PC-9 (cell line): ENCODE measurements around the gene MAST4. TPM values are rescaled to one million over a fixed set of nuclear protein-coding genes. Genes with fewer than 3 reads are reported as not detected.

Source experiments
- BruUV-seq: library from RNA; stranded (reverse); fragments of 400-500 nt; replicated peaks from 2 replicates; lab custom pipeline; 2021; lab: Mats Ljungman, UMichigan
- CTCF ChIA-PET: fragments of 300-600 bp; sonication (Branson Sonifier 250); formaldehyde crosslinking; loops from one replicate; lab custom pipeline; 2022; ENCODE audit warnings: antibody characterized with exemption; lab: Charles Lee
- POLR2A ChIA-PET: fragments of 300-600 bp; sonication (Branson Sonifier 250); formaldehyde crosslinking; loops from one replicate; lab custom pipeline; 2022; ENCODE audit warnings: antibody characterized with exemption; ENCODE audit not compliant: unreplicated experiment; lab: Charles Lee
- DNase-seq, 2 experiments: peaks; one replicate each; pipeline versions ENCODE4 v3.0.0 to v3.0.0-alpha.2; 2015 to 2022; ENCODE audit warnings: mixed read lengths in 1 of 2
- H2AFZ ChIP-seq: fragments of 200-600 bp; sonication (generic); 2 replicates; pipeline ENCODE4 v1.8.1; 2017; ENCODE audit warnings: antibody characterized with exemption
- H3F3A ChIP-seq: fragments of 200-600 bp; sonication (generic); 2 replicates; pipeline ENCODE4 v1.8.1; 2017; ENCODE audit warnings: antibody characterized with exemption, mild to moderate bottlenecking, low read depth; ENCODE audit not compliant: insufficient read depth
- H3K27ac ChIP-seq: fragments of 200-600 bp; sonication (generic); 2 replicates; pipeline ENCODE4 v1.6.1; 2016; ENCODE audit warnings: mixed run types
- H3K27me3 ChIP-seq: fragments of 200-600 bp; sonication (generic); 2 replicates; pipeline ENCODE4 v1.6.1; 2016; ENCODE audit warnings: low read depth, mixed run types; ENCODE audit not compliant: insufficient read depth
- H3K36me3 ChIP-seq: fragments of 200-600 bp; sonication (generic); 2 replicates; pipeline ENCODE4 v1.6.1; 2016; ENCODE audit warnings: low read depth, mixed run types
- H3K4me1 ChIP-seq: fragments of 200-600 bp; sonication (generic); replicated peaks from 2 replicates; pipeline ENCODE4 v1.6.1; 2016; ENCODE audit warnings: mixed run types; ENCODE audit not compliant: insufficient read depth
- H3K4me2 ChIP-seq: fragments of 200-600 bp; sonication (generic); 2 replicates; pipeline ENCODE4 v1.6.1; 2017; ENCODE audit warnings: mixed run types
- H3K4me3 ChIP-seq: fragments of 200-600 bp; sonication (generic); 2 replicates; pipeline ENCODE4 v1.6.1; 2016; ENCODE audit warnings: mixed run types
- H3K79me2 ChIP-seq: fragments of 200-600 bp; sonication (generic); 2 replicates; pipeline ENCODE4 v1.6.1; 2017; ENCODE audit warnings: low read depth, mixed run types
- H3K9me2 ChIP-seq: fragments of 200-600 bp; sonication (generic); 2 replicates; pipeline ENCODE4 v1.8.1; 2017; ENCODE audit warnings: mild to moderate bottlenecking; ENCODE audit not compliant: insufficient read depth
- H3K9me3 ChIP-seq: fragments of 200-600 bp; sonication (generic); 2 replicates; pipeline ENCODE4 v1.8.1; 2016; ENCODE audit warnings: low read depth; ENCODE audit not compliant: insufficient read depth
- H4K20me1 ChIP-seq: fragments of 200-600 bp; sonication (generic); 2 replicates; pipeline ENCODE4 v1.8.1; 2017; ENCODE audit not compliant: insufficient read depth
- EZH2 ChIP-seq: fragments of 200-600 bp; sonication (generic); IDR thresholded peaks from 2 replicates; pipeline ENCODE4 v1.8.0; 2017; ENCODE audit warnings: antibody characterized with exemption, low read depth
- intact Hi-C: fragments of 100-400 bp; cut with micrococcal nuclease; formaldehyde crosslinking; loops from one replicate; pipeline ENCODE4 v1.10.0; 2022; ENCODE audit not compliant: unreplicated experiment
- total RNA-seq: library from RNA; stranded (reverse); gene quantifications from 2 replicates; pipeline ENCODE4 v1.2.3, GENCODE V29; 2021
- TF ChIP-seq, protein P1 (sequence below): fragments of 200-600 bp; sonication (generic); conservative IDR thresholded peaks from 2 replicates; pipeline ENCODE4 v1.6.1; 2017; ENCODE audit warnings: mixed run types, antibody characterized with exemption, mild to moderate bottlenecking, moderate library complexity

MAST4 gene
- total RNA-seq, 1 experiment from 2014 or later = 19.3 TPM

DNA sequence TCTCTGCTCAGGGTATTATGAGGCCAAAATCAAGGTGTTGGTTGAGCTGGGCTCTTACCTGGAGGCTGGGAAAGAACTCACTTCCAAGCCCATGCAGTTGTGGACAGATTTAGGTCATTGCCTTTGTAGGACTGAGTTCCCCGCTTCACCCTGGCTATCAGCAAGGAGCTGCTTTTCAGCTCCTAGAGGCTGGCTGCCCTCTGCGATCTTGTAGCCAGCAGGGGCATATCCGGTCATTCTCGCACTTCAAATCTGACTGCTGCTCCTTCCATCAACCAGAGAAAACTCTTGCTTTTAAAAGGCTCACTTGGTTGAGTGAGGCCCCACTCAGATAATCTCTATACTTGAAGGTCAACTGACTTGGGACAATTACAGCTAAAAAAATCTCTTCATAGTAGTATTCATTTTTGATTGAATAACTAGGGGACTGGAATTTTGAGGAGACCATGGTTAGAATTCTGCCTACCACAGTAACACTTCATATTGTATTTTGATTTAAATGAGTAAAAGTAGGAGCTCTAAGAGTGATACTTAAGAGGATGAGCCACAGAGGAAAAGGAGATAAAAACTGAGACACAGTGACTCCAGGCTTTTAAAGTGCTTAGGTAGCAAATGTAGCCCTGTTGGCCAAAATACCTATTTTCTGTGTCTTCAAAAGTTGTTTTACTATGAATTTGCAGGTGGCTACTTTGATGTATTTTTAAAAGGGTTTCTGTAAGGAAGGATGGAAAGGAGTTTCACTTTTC, 463.0 kb downstream of the MAST4 start:
- no peak overlapping the region for H3K4me2 ChIP-seq
- no peak for TF ChIP-seq EZH2
- TF ChIP-seq, protein P1, sequence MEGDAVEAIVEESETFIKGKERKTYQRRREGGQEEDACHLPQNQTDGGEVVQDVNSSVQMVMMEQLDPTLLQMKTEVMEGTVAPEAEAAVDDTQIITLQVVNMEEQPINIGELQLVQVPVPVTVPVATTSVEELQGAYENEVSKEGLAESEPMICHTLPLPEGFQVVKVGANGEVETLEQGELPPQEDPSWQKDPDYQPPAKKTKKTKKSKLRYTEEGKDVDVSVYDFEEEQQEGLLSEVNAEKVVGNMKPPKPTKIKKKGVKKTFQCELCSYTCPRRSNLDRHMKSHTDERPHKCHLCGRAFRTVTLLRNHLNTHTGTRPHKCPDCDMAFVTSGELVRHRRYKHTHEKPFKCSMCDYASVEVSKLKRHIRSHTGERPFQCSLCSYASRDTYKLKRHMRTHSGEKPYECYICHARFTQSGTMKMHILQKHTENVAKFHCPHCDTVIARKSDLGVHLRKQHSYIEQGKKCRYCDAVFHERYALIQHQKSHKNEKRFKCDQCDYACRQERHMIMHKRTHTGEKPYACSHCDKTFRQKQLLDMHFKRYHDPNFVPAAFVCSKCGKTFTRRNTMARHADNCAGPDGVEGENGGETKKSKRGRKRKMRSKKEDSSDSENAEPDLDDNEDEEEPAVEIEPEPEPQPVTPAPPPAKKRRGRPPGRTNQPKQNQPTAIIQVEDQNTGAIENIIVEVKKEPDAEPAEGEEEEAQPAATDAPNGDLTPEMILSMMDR = no peak
- CTCF ChIA-PET = interaction anchor here (0.6 kb wide), 1 partner anchor 240 kb away, joined by 3 read pairs; no protein-coding TSS in a partner anchor
- no peaks in the 10 kb centered on the region for H3K27me3 ChIP-seq
- H3K9me3 ChIP-seq = no peaks in the 10 kb centered on the region
- intact Hi-C loops = no loop called here
- no TSS peak for BruUV-seq
- H3K4me1 ChIP-seq = 0 out of 2 replicates have a peak, but pooled peaks cover 3% of the 10 kb centered on the region
- H4K20me1 ChIP-seq = no peaks in the 10 kb centered on the region
- H3K9me2 ChIP-seq = no peaks in the 10 kb centered on the region
- no peak overlapping the region for H2AFZ ChIP-seq
- no peak for DNase-seq
- H3K79me2 ChIP-seq = no peaks in the 10 kb centered on the region; the same call in 1 of the 2 replicates
- 0 out of 2 replicates have a peak, but pooled peaks cover 16% of the 10 kb centered on the region for H3K36me3 ChIP-seq
- H3F3A ChIP-seq = no peaks in the 10 kb centered on the region
- H3K4me3 ChIP-seq = no peak overlapping the region
- H3K27ac ChIP-seq = no peak overlapping the region; the same call in 1 of the 2 replicates
- POLR2A ChIA-PET = no interaction called here

DNA sequence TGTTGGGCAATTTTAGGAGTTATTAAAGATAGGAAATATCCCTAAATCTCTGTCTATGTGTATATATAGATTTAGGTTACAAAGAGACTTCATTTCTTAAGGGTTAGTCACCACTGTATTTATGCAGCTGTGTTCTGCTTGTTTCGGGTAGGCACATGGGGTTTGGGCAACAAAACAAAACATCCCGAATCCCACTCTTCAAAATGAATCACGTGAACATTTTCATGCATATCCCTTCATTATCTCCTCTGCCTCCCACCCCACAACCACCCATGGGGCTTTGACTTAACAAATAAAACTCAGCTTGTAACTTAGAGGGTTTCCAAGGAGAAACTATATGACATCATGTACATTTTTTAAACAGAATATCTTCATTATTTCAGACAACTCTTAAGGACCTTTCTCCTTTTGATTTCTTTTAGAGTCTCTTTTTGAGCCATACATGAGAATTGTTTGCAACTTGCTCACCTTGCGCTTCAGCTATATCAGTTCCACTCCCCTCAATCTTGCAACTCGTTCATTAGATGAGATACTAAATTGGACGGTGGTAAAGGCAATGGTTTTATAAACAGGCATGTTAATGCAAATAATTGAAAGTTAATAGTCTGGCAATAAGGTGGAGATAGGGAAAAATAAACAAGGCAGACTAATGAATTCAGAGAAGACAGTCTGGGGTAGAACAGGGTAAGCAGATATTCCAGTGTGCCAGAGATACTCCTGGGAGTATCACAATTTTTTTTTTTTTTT, 463.7 kb downstream of the MAST4 start:
- 0 out of 2 replicates have a peak, but pooled peaks cover 12% of the 10 kb centered on the region for H3K36me3 ChIP-seq
- BruUV-seq = no TSS peak

DNA sequence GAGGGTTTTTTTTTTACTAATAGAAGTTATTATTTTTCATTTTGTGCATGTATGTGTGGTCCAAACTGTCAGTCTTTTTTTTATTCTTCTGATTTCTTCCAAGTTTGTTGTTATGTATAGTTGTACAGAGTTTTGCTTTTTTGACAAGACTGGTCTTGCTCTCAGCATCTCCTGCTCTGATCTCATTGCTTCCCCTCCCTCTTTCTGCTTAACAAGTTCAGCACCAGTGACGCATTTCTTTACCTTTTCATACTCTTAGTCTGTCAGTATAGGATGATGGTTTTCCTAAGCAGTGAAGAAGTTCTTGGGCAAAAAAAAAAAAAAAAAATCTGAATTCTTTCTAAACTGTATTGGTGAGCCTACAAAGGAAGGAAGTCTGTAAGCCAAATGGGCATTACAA, 465.3 kb downstream of the MAST4 start:
- BruUV-seq = no TSS peak

More for the DNA sequence above, 463.7 kb downstream of the MAST4 start:
- Histone ChIP-seq H3K27ac (no peak overlapping the region; the same call in 1 of the 2 replicates), H3K27me3 (no peaks in the 10 kb centered on the region), H3K9me3 (no peaks in the 10 kb centered on the region), H3K79me2 (no peaks in the 10 kb centered on the region; the same call in 1 of the 2 replicates), H3F3A (no peaks in the 10 kb centered on the region), H3K9me2 (no peaks in the 10 kb centered on the region), H3K4me1 (0 out of 2 replicates have a peak, but pooled peaks cover 3% of the 10 kb centered on the region), H4K20me1 (no peaks in the 10 kb centered on the region), H3K4me2 (no peak overlapping the region), H2AFZ (no peak overlapping the region), H3K4me3 (no peak overlapping the region)
- TF ChIP-seq, protein P1 = no peak
- no peak for TF ChIP-seq EZH2
- no peak for DNase-seq
- ChIA-PET CTCF (no interaction called here), POLR2A (no interaction called here)
- intact Hi-C loops = no loop called here

More for the DNA sequence above, 465.3 kb downstream of the MAST4 start:
- H2AFZ ChIP-seq = no peak overlapping the region
- no peak overlapping the region for H3K27ac ChIP-seq
- TF ChIP-seq, protein P1 = no peak
- TF ChIP-seq EZH2 = no peak
- H3K79me2 ChIP-seq = peaks cover 8% of the 10 kb centered on the region; the same call in 1 of the 2 replicates
- H3K4me1 ChIP-seq = 0 out of 2 replicates have a peak, but pooled peaks cover 3% of the 10 kb centered on the region
- no peaks in the 10 kb centered on the region for H3K9me3 ChIP-seq
- H4K20me1 ChIP-seq = no peaks in the 10 kb centered on the region
- POLR2A ChIA-PET = no interaction called here
- H3K9me2 ChIP-seq = no peaks in the 10 kb centered on the region
- H3F3A ChIP-seq = no peaks in the 10 kb centered on the region
- DNase-seq = no peak
- H3K4me3 ChIP-seq = no peak overlapping the region
- H3K4me2 ChIP-seq = no peak overlapping the region
- H3K27me3 ChIP-seq = no peaks in the 10 kb centered on the region
- CTCF ChIA-PET = no interaction called here
- 0 out of 2 replicates have a peak, but pooled peaks cover 10% of the 10 kb centered on the region for H3K36me3 ChIP-seq
- intact Hi-C loops = no loop called here
